Esophagus squamous epithelium (tissue), 4 donors: ENCODE measurements around the gene SLC38A8.

Experiments used
- CTCF ChIP-seq, 6 experiments: fragments of 450-650 bp in 4 of 6; fragments of 200-600 bp in 2 of 6; sonication (generic) in 2 of 6; IDR thresholded peaks; one replicate each; pipeline ENCODE4 v1.5.1; 2016 to 2019; ENCODE audit warnings: antibody characterized with exemption in 6 of 6, mild to moderate bottlenecking in 4 of 6, moderate library complexity in 4 of 6
- POLR2A ChIP-seq, 4 donors: fragments of 450-650 bp; IDR thresholded peaks; one replicate each; pipeline ENCODE4 v1.6.1; 2017; ENCODE audit warnings: antibody characterized with exemption in 4 of 4, mild to moderate bottlenecking in 4 of 4, moderate library complexity in 3 of 4

- no peak for TF ChIP-seq CTCF (IDR thresholded peaks at IDR 0.05)
- no peak for TF ChIP-seq POLR2A (IDR thresholded peaks at IDR 0.05)
Measured at GRCh38 chr16:83983491-83983890, 59.1 kb downstream of the SLC38A8 start.
